Progenitor cell of endocrine pancreas (in vitro differentiated cells): Measurements from ENCODE around the gene STK32A. TPM values are rescaled to one million over a fixed set of nuclear protein-coding genes. Genes with fewer than 3 reads are reported as not detected.

Experiments
- DNase-seq: peaks from one replicate; pipeline ENCODE4 v3.0.0; 2021; ENCODE audit warnings: low spot score; ENCODE audit not compliant: unreplicated experiment
- H3K27ac Mint-ChIP-seq: 2 replicates; pipeline ENCODE4 v1.8.0; 2021; ENCODE audit warnings: mild to moderate bottlenecking, moderate library complexity, mixed read lengths
- H3K27me3 Mint-ChIP-seq: 2 replicates; pipeline ENCODE4 v1.8.0; 2021; ENCODE audit warnings: mixed read lengths
- H3K36me3 Mint-ChIP-seq: 2 replicates; pipeline ENCODE4 v1.8.0; 2022; ENCODE audit warnings: mixed read lengths; ENCODE audit not compliant: insufficient read depth
- H3K4me1 Mint-ChIP-seq: 2 replicates; pipeline ENCODE4 v1.8.0; 2021; ENCODE audit warnings: low read depth, mixed read lengths
- H3K4me3 Mint-ChIP-seq: 2 replicates; pipeline ENCODE4 v1.8.0; 2021; ENCODE audit warnings: low read depth, mild to moderate bottlenecking, moderate library complexity, mixed read lengths
- H3K9me3 Mint-ChIP-seq: 2 replicates; pipeline ENCODE4 v1.8.0; 2021; ENCODE audit warnings: low read depth, mixed read lengths
- CTCF ChIP-seq: fragments of 200-600 bp; sonication (generic); IDR thresholded peaks from one replicate; pipeline ENCODE4 v1.5.0; 2021; ENCODE audit warnings: antibody characterized with exemption, mild to moderate bottlenecking; ENCODE audit not compliant: unreplicated experiment
- total RNA-seq: library from RNA; stranded (reverse); gene quantifications from 2 replicates; pipeline ENCODE4 v1.2.1, GENCODE V29; 2021

Gene STK32A
- total RNA-seq, 1 donor from 2014 or later: 1.3 TPM

- Mint-ChIP-seq H3K4me3 (no peak overlapping the region), H3K27me3 (no peaks in the 10 kb centered on the region), H3K9me3 (no peaks in the 10 kb centered on the region)
These were observed 92.6 kb downstream of the STK32A start for GRCh38 chr5:147327421-147327820.

DNA sequence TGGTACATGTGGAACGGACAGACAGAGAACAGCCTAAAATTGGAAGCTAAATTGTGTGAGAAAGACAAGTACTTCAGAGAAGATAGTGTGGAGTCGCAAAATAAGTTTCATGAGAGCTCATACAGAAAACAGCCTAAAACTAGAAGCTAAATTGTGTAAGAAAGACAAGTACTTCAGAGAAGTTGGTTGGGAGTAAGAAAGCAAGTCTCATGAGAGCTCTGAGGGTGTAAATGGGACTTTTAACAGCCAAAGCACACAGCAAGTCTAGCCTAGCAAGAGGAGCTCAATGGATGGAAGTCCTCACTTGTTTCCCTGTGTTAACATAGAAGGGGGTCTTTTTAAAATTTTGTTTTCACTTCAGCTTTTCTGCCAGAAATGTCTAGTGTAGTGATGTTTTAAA, 93.1 kb downstream of the STK32A start:
- Mint-ChIP-seq H3K27me3 (no peaks in the 10 kb centered on the region), H3K36me3 (no peaks in the 10 kb centered on the region), H3K4me3 (no peak overlapping the region), H3K27ac (no peak overlapping the region), H3K9me3 (no peaks in the 10 kb centered on the region), H3K4me1 (peaks cover 14% of the 10 kb centered on the region)
- no peak for DNase-seq
- no peak for TF ChIP-seq CTCF

More at GRCh38 chr5:147327421-147327820, 92.6 kb downstream of the STK32A start:
- Mint-ChIP-seq H3K27ac (no peak overlapping the region), H3K4me1 (peaks cover 10% of the 10 kb centered on the region), H3K36me3 (no peaks in the 10 kb centered on the region)
- no peak for DNase-seq
- no peak for TF ChIP-seq CTCF

DNA sequence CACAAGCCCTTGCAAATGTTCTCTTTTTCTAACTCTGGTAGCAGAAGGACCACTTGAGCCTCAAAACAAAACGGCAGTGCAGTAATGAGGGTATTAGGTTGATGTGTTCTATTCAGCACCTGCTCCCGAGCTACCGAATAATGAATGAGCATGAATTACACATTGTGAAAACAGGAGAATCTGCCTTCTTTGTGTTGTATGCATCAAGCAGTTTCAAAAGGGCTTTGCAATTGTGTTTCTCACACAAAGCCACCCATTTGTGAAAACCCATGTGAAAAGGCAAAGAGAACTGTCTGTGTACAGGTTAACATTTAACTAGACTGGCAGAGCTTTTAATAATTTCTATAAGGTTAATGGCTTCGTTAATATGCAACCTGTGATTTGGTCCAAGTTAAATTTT, 97.8 kb downstream of the STK32A start:
- H3K27ac Mint-ChIP-seq: no peak overlapping the region
- H3K4me3 Mint-ChIP-seq: no peak overlapping the region

GRCh38 chr5:147336876-147337275, 102.0 kb downstream of the STK32A start:
- H3K27ac Mint-ChIP-seq: no peak overlapping the region
- DNase-seq: no peak
- H3K27me3 Mint-ChIP-seq: no peaks in the 10 kb centered on the region
- H3K36me3 Mint-ChIP-seq: no peaks in the 10 kb centered on the region
- peaks cover 4% of the 10 kb centered on the region for H3K4me1 Mint-ChIP-seq
- no peak overlapping the region for H3K4me3 Mint-ChIP-seq
- peaks cover 5% of the 10 kb centered on the region for H3K9me3 Mint-ChIP-seq
- TF ChIP-seq CTCF: no peak

More for the DNA sequence above, 97.8 kb downstream of the STK32A start:
- Mint-ChIP-seq H3K27me3 (no peaks in the 10 kb centered on the region), H3K9me3 (no peaks in the 10 kb centered on the region), H3K4me1 (peaks cover 14% of the 10 kb centered on the region), H3K36me3 (no peaks in the 10 kb centered on the region)
- TF ChIP-seq CTCF: no peak
- DNase-seq: no peak

GRCh38 chr5:147339313-147339712, 104.5 kb downstream of the STK32A start:
- TF ChIP-seq CTCF: no peak
- Mint-ChIP-seq H3K9me3 (peaks cover 5% of the 10 kb centered on the region), H3K27me3 (no peaks in the 10 kb centered on the region), H3K27ac (no peak overlapping the region), H3K4me1 (no peaks in the 10 kb centered on the region), H3K4me3 (no peak overlapping the region), H3K36me3 (no peaks in the 10 kb centered on the region)
- no peak for DNase-seq
